Measurements from ENCODE around the gene TRERF1. TPM values are rescaled to one million over a fixed set of nuclear protein-coding genes. Genes with fewer than 3 reads are reported as not detected.

Gene TRERF1
- total RNA-seq, 6 experiments from 2014 or later: 0.29 to 1.2 (median 0.60) TPM

DNA sequence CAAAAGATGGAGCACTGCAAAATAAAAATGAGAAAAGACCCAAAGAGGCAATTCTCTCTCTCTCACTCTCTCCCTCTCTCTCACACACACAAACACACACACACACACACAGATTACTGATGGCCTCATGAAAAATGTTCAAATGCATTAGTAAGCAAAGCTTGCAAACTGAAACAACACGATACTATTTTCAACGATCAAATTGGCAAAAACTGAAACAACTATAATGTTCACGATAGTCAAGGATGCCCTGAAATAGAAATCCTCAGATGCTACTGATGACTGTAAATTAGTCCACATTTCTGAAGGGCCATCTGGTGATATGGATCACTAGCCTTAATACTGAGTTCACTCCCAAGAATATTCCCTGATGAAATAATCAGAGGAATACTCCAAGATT lies 100.8 kb downstream of the TRERF1 start:
- no peaks in the 10 kb centered on the region for H3K36me3 ChIP-seq
- 62% methylated on average over 3 of the region's 3 CpGs for WGBS (ENCODE audit: insufficient coverage, low coverage, low lambda C conversion rate, missing lambda C conversion rate)
- no peaks in the 10 kb centered on the region for H3K9me3 ChIP-seq
- ATAC-seq: no peak
- DNase-seq: no peak
- H3K4me1 ChIP-seq: no peaks in the 10 kb centered on the region
- no peak overlapping the region for H3K27ac ChIP-seq
- no peaks in the 10 kb centered on the region for H3K27me3 ChIP-seq
- intact Hi-C loops (cut with DNase I): no loop called here
- no peak overlapping the region for H3K4me3 ChIP-seq
- no peak for TF ChIP-seq POLR2A (IDR thresholded peaks at IDR 0.05)

DNA sequence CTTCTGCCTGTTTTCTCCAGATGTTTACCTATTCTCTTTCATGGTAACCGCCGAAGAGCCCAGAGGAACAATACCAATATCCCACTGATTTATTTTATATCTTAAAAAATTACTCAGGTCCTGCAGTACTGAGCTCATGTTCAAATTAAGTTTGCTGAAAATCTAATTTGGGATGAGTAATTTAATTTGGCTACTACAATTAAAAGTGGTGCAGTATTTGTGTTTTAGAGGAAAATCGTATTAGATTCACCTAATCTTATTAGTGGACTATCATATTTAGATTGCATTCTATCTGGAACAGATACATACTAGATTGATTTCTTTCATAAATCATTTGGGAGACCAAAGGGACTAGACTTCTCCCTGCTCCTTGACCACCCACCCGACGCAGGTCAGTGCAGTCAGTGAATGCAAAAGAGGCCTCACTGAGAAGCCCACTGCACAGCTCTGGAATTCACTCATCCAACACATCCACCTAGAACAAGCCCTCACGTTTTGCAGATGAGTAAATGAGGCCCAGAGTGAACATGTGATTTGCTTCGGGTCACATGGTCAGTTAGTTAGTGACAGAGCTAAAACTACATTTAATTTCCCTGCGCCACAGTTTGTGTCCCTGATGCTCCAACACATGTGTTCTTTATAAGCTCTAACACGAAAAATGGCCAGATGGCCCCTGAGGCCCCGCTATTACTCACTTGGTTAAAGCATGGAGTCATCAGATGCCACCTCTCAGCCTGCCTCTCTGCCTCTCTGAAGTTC lies 101.8 kb downstream of the TRERF1 start:
- no peak for TF ChIP-seq POLR2A (IDR thresholded peaks at IDR 0.05)
- TF ChIP-seq, protein P1, sequence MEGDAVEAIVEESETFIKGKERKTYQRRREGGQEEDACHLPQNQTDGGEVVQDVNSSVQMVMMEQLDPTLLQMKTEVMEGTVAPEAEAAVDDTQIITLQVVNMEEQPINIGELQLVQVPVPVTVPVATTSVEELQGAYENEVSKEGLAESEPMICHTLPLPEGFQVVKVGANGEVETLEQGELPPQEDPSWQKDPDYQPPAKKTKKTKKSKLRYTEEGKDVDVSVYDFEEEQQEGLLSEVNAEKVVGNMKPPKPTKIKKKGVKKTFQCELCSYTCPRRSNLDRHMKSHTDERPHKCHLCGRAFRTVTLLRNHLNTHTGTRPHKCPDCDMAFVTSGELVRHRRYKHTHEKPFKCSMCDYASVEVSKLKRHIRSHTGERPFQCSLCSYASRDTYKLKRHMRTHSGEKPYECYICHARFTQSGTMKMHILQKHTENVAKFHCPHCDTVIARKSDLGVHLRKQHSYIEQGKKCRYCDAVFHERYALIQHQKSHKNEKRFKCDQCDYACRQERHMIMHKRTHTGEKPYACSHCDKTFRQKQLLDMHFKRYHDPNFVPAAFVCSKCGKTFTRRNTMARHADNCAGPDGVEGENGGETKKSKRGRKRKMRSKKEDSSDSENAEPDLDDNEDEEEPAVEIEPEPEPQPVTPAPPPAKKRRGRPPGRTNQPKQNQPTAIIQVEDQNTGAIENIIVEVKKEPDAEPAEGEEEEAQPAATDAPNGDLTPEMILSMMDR (IDR thresholded peaks at IDR 0.05): no peak
- Histone ChIP-seq H3K36me3 (no peaks in the 10 kb centered on the region), H3K9me3 (no peaks in the 10 kb centered on the region), H3K4me1 (no peaks in the 10 kb centered on the region), H3K27ac (no peak overlapping the region), H3K4me3 (no peak overlapping the region), H3K27me3 (no peaks in the 10 kb centered on the region)
- DNase-seq (no peak), ATAC-seq (no peak)
- WGBS (ENCODE audit: insufficient coverage, low coverage, low lambda C conversion rate, missing lambda C conversion rate): 76% methylated on average over 10 of the region's 10 CpGs
- intact Hi-C loops (cut with DNase I): no loop called here

DNA sequence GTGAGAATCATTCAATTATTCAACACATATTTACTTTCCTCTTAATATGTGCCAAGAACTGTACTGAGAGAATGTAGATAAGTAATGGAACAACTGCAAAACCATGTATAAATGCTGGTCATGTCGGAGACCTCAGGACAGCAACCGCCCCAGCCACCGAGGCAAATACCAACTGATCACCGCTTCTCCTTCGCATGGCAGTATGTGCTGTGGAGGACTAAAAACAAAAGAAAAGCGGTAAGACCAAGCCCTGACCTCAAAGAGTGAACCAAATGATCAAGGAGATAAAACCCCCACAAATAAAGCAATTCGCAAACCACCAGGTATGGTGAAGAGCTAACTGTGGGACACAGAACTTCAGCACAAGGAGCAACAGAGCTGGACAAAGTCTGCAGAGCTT lies 104.3 kb downstream of the TRERF1 start:
- no peaks in the 10 kb centered on the region for H3K27me3 ChIP-seq
- H3K4me1 ChIP-seq: no peaks in the 10 kb centered on the region
- H3K36me3 ChIP-seq: no peaks in the 10 kb centered on the region
- peak in 1 of 3 donors; percentile 31 for DNase-seq
- no peaks in the 10 kb centered on the region for H3K9me3 ChIP-seq
- intact Hi-C loops (cut with DNase I): no loop called here
- ATAC-seq: no peak
- no peak overlapping the region for H3K27ac ChIP-seq
- no peak overlapping the region for H3K4me3 ChIP-seq
- WGBS (ENCODE audit: insufficient coverage, low coverage, low lambda C conversion rate, missing lambda C conversion rate): 82% methylated on average over 7 of the region's 7 CpGs
- no peak for TF ChIP-seq POLR2A (IDR thresholded peaks at IDR 0.05)
- TF ChIP-seq, protein P1 (IDR thresholded peaks at IDR 0.05): no peak

DNA sequence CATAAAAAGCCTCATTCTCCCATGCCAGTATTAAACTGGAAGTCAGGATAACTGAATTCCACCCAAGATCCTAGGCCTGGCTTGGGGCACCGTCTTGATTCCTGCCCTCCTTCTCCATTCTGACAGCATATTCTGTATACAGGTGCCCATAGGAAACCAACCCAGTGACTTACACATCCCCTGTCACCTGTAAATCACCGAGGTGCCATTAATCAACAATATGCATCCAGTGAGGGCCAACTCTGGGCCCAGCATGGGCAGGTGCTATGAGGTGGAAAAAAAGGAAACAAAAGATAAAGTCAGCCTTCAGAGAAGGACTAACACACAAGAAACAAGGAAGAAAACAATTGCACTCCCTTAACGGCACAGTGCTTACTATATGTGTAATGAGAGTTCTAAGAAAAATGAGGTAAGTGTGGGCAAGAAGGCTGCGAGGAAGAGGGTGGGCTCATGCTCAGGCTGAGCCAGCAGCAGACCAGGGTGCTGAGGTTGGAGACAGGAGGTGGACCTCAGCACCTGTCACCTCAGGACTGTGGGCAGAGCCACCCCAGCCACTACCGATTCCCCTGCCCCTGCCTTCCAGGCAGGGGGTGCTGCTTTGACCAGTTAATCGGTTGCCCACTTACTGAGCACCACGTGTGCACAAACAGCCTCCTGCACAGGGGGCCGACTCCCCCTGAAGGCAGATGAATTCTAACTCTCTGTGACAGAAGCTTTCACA lies 105.9 kb downstream of the TRERF1 start:
- Histone ChIP-seq H3K9me3 (no peaks in the 10 kb centered on the region), H3K27me3 (no peaks in the 10 kb centered on the region), H3K4me3 (no peak overlapping the region), H3K36me3 (no peaks in the 10 kb centered on the region), H3K27ac (no peak overlapping the region), H3K4me1 (no peaks in the 10 kb centered on the region)
- intact Hi-C loops (cut with DNase I): no loop called here
- DNase-seq (no peak), ATAC-seq (no peak)
- no peak for TF ChIP-seq POLR2A (IDR thresholded peaks at IDR 0.05)
- TF ChIP-seq, protein P1 (IDR thresholded peaks at IDR 0.05): no peak
- 60% methylated on average over 4 of the region's 8 CpGs for WGBS (ENCODE audit: insufficient coverage, low coverage, low lambda C conversion rate, missing lambda C conversion rate)

DNA sequence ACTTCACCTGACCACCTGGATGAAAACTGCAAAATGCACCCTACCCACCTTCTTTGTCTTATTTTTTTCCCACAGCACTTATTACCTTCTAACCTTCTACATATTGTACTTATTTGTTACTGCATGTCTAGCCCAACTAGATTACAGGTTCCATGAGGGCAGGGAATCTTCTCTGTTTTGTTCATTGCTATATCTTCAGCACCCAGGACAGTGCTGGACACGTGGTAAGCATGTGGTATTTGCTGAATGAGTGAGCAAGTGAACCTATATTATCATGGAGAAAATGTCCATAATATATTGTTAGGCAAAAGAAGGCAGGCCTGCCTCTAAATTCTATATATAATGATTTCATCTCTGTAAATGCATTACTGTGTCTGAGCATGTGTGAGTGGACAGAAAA lies 107.0 kb downstream of the TRERF1 start:
- no peak for TF ChIP-seq POLR2A (IDR thresholded peaks at IDR 0.05)
- TF ChIP-seq, protein P1 (IDR thresholded peaks at IDR 0.05): no peak
- Histone ChIP-seq H3K27ac (no peak overlapping the region), H3K9me3 (no peaks in the 10 kb centered on the region), H3K27me3 (no peaks in the 10 kb centered on the region), H3K36me3 (no peaks in the 10 kb centered on the region), H3K4me1 (no peaks in the 10 kb centered on the region), H3K4me3 (no peak overlapping the region)
- intact Hi-C loops (cut with DNase I): no loop called here
- DNase-seq (no peak), ATAC-seq (no peak)
- WGBS (ENCODE audit: insufficient coverage, low coverage, low lambda C conversion rate, missing lambda C conversion rate): 67% methylated on average over 1 of the region's 1 CpG
